Activated CD4-positive, alpha-beta T cell treated with anti-CD3 and anti-CD28 coated beads, Interleukin-2, Interleukin-6, amounts not matched to agents 100 ng/mL and 50 ng/mL, durations not matched to agents 16 hours and 8 hours (primary cell): ENCODE results near the gene ERBIN.
"Not testable (repeated sequence)": the region's sequence is repeated elsewhere in the genome, so short reads cannot be mapped to it uniquely, and the experiment has no call there.

Source experiments
- DNase-seq: peaks from one replicate; pipeline ENCODE4 v3.0.0-alpha.2; 2020

ERBIN gene

GRCh38 chr5:65926276-65926783 lies at the start of gene ERBIN:
Gene ERBIN, plus strand, starts transcription at chr5:65926575. Its CDS starts 66,144 bp downstream, at chr5:65992719.
- DNase-seq = peak; percentile 79

- DNase-seq = no peak
These were observed 49.4 kb upstream of the ERBIN start for GRCh38 chr5:65876970-65877369.

- DNase-seq = peak; percentile 49
These were observed 46.6 kb upstream of the ERBIN start for GRCh38 chr5:65879668-65880256.

- no peak for DNase-seq
These were observed 45.8 kb upstream of the ERBIN start for GRCh38 chr5:65880496-65881072.

- no peak for DNase-seq
These were observed 44.1 kb upstream of the ERBIN start for GRCh38 chr5:65882278-65882677.

- DNase-seq = no peak
These were observed 42.9 kb upstream of the ERBIN start for GRCh38 chr5:65883461-65883860.

- DNase-seq = no peak
These were observed 40.0 kb upstream of the ERBIN start for GRCh38 chr5:65886387-65886786.

- DNase-seq = not testable (repeated sequence)
These were observed 34.4 kb upstream of the ERBIN start for GRCh38 chr5:65892024-65892423.

- DNase-seq = no peak
These were observed 33.6 kb upstream of the ERBIN start for GRCh38 chr5:65892801-65893200.

GRCh38 chr5:65893749-65894430 lies 32.5 kb upstream of the ERBIN start:
- DNase-seq = no peak

GRCh38 chr5:65895891-65896290 lies 30.5 kb upstream of the ERBIN start:
- no peak for DNase-seq

GRCh38 chr5:65900746-65901145 lies 25.6 kb upstream of the ERBIN start:
- DNase-seq = no peak

- DNase-seq = no peak
These were observed 24.3 kb upstream of the ERBIN start for GRCh38 chr5:65902104-65902503.

- no peak for DNase-seq
These were observed 22.8 kb upstream of the ERBIN start for GRCh38 chr5:65903581-65903980.

- DNase-seq = no peak
These were observed 20.1 kb upstream of the ERBIN start for GRCh38 chr5:65906256-65906655.

- no peak for DNase-seq
These were observed 19.2 kb upstream of the ERBIN start for GRCh38 chr5:65907135-65907534.

- DNase-seq = no peak
These were observed 15.7 kb upstream of the ERBIN start for GRCh38 chr5:65910711-65911110.

GRCh38 chr5:65912311-65912710 lies 14.1 kb upstream of the ERBIN start:
- no peak for DNase-seq

- DNase-seq = no peak
These were observed 12.9 kb upstream of the ERBIN start for GRCh38 chr5:65913519-65913918.

- DNase-seq = no peak
These were observed 11.7 kb upstream of the ERBIN start for GRCh38 chr5:65914641-65915196.

- DNase-seq = not testable (repeated sequence)
These were observed 10.7 kb upstream of the ERBIN start for GRCh38 chr5:65915661-65916060.

GRCh38 chr5:65916066-65916465 lies 10.3 kb upstream of the ERBIN start:
- no peak for DNase-seq

GRCh38 chr5:65916636-65917035 lies 9.7 kb upstream of the ERBIN start:
- no peak for DNase-seq

GRCh38 chr5:65919773-65920172 lies 6.6 kb upstream of the ERBIN start:
- no peak for DNase-seq
